Panc1 (cell line): ENCODE data around the gene OTOP3.

Experiments
- POLR2AphosphoS5 ChIP-seq: IDR thresholded peaks from 2 replicates; pipeline ENCODE4 v1.6.1; 2012; ENCODE audit warnings: mild to moderate bottlenecking, low read depth, low read length, moderate library complexity
- TF ChIP-seq, protein P1 (sequence below): fragments of 450-650 bp; IDR thresholded peaks from 2 replicates; pipeline ENCODE4 v1.5.1; 2017; ENCODE audit warnings: mild to moderate bottlenecking

DNA sequence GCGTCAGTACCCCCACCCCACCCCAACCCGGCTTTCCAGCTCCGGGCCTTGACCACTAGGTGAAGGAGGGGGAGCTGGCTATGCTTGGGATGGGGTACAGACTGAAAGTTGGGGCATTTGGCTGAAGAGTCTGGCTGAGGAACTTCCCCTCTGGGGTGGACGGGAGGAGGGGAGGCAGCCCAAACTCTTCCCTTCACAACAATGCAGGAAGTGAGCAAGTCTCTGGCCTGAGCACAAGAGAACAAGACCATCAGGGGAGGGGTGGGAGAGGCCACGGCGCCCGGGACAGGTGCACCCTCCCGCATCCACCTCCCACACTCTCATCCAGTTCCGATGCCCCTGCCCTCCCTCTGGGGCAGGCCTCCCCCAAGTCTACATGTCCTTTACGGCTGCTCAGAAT, 18.3 kb upstream of the OTOP3 start:
- TF ChIP-seq, protein P1, sequence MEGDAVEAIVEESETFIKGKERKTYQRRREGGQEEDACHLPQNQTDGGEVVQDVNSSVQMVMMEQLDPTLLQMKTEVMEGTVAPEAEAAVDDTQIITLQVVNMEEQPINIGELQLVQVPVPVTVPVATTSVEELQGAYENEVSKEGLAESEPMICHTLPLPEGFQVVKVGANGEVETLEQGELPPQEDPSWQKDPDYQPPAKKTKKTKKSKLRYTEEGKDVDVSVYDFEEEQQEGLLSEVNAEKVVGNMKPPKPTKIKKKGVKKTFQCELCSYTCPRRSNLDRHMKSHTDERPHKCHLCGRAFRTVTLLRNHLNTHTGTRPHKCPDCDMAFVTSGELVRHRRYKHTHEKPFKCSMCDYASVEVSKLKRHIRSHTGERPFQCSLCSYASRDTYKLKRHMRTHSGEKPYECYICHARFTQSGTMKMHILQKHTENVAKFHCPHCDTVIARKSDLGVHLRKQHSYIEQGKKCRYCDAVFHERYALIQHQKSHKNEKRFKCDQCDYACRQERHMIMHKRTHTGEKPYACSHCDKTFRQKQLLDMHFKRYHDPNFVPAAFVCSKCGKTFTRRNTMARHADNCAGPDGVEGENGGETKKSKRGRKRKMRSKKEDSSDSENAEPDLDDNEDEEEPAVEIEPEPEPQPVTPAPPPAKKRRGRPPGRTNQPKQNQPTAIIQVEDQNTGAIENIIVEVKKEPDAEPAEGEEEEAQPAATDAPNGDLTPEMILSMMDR: no peak
- TF ChIP-seq POLR2AphosphoS5: no peak
